Mesendoderm (in vitro differentiated cells): ENCODE measurements around the gene VASP.

Experiments used
- DNase-seq: peaks from one replicate; pipeline ENCODE4 v3.0.0; 2013
- H2AK5ac ChIP-seq: 2 replicates; pipeline ENCODE4 v1.6.1; 2013; ENCODE audit warnings: low read length, inconsistent platforms
- H2BK120ac ChIP-seq: 2 replicates; pipeline ENCODE4 v1.6.1; 2013; ENCODE audit warnings: low read depth, mild to moderate bottlenecking, low read length, moderate library complexity, mixed read lengths
- H2BK15ac ChIP-seq: replicated peaks from 2 replicates; pipeline ENCODE4 v1.6.1; 2013; ENCODE audit warnings: low read depth, mild to moderate bottlenecking, moderate library complexity
- H2BK5ac ChIP-seq: 2 replicates; pipeline ENCODE4 v1.6.1; 2013; ENCODE audit warnings: low read length, inconsistent platforms
- H3K18ac ChIP-seq: 2 replicates; pipeline ENCODE4 v1.6.1; 2013; ENCODE audit warnings: mild to moderate bottlenecking, low read length, mixed read lengths
- H3K23ac ChIP-seq: one replicate; pipeline ENCODE4 v1.6.1; 2013; ENCODE audit warnings: low read length
- H3K27ac ChIP-seq: 2 replicates; pipeline ENCODE4 v1.5.1; 2013; ENCODE audit warnings: low read depth, mild to moderate bottlenecking, inconsistent platforms, low read length, moderate library complexity
- H3K27me3 ChIP-seq: 2 replicates; pipeline ENCODE4 v1.6.1; 2013; ENCODE audit warnings: low read length, control low read depth, mild to moderate bottlenecking, inconsistent platforms; ENCODE audit not compliant: insufficient read depth, poor library complexity
- H3K36me3 ChIP-seq: 2 replicates; pipeline ENCODE4 v1.6.1; 2013; ENCODE audit warnings: low read length, inconsistent platforms; ENCODE audit not compliant: control insufficient read depth, insufficient read depth
- H3K4ac ChIP-seq: one replicate; pipeline ENCODE4 v1.6.1; 2013; ENCODE audit warnings: low read depth, mild to moderate bottlenecking, low read length, moderate library complexity
- H3K4me1 ChIP-seq: 2 replicates; pipeline ENCODE4 v1.6.1; 2013; ENCODE audit warnings: low read depth, low read length, inconsistent platforms; ENCODE audit not compliant: control insufficient read depth
- H3K4me2 ChIP-seq: 2 replicates; pipeline ENCODE4 v1.6.1; 2013; ENCODE audit warnings: low read length
- H3K4me3 ChIP-seq: 2 replicates; pipeline ENCODE4 v1.5.1; 2013; ENCODE audit warnings: mild to moderate bottlenecking, low read length
- H3K56ac ChIP-seq: one replicate; pipeline ENCODE4 v1.6.1; 2013; ENCODE audit warnings: low read length
- H3K79me1 ChIP-seq: 2 replicates; pipeline ENCODE4 v1.6.1; 2013; ENCODE audit warnings: low read length, inconsistent platforms
- H3K79me2 ChIP-seq: 2 replicates; pipeline ENCODE4 v1.6.1; 2013; ENCODE audit warnings: mild to moderate bottlenecking, low read length; ENCODE audit not compliant: control insufficient read depth, insufficient read depth
- H3K9ac ChIP-seq: 2 replicates; pipeline ENCODE4 v1.6.1; 2013; ENCODE audit warnings: low read length, inconsistent platforms
- H4K5ac ChIP-seq: one replicate; pipeline ENCODE4 v1.6.1; 2013; ENCODE audit warnings: low read length
- H4K8ac ChIP-seq: one replicate; pipeline ENCODE4 v1.6.1; 2013; ENCODE audit warnings: low read depth, mild to moderate bottlenecking, control low read depth, low read length, moderate library complexity
- WGBS: extraction: QIAGEN DNeasy Blood & Tissue Kit; methylation state at CpG from one replicate; pipeline ENCODE4 v1.1.7; 2013; ENCODE audit warnings: low lambda C conversion rate, missing lambda C conversion rate; ENCODE audit not compliant: insufficient coverage; ENCODE audit errors: extremely low coverage; 5-methylcytosine and 5-hydroxymethylcytosine counted together

Gene VASP

GRCh38 chr19:45497791-45498190 is 9.5 kb upstream of the VASP start:
- Histone ChIP-seq H3K23ac (no peak overlapping the region), H3K56ac (peak overlapping the region; percentile 7), H4K8ac (no peak overlapping the region), H3K79me1 (no peaks in the 10 kb centered on the region), H3K4me3 (no peak overlapping the region), H2BK120ac (no peak overlapping the region), H3K27me3 (no peaks in the 10 kb centered on the region), H3K18ac (no peak overlapping the region), H4K5ac (no peak overlapping the region), H3K27ac (no peak overlapping the region), H2AK5ac (no peak overlapping the region), H3K36me3 (no peaks in the 10 kb centered on the region), H2BK5ac (no peak overlapping the region), H3K9ac (no peak overlapping the region), H2BK15ac (no peak overlapping the region), H3K4ac (no peak overlapping the region), H3K4me2 (no peak overlapping the region), H3K79me2 (no peaks in the 10 kb centered on the region), H3K4me1 (peaks cover 4% of the 10 kb centered on the region)
- no CpG with 5 or more reads among the region's 16 CpGs for WGBS
- no peak for DNase-seq

- Histone ChIP-seq H3K27ac (no peak within 1 kb of the TSS), H3K36me3 (no peaks in the 10 kb centered on the region), H3K9ac (peak within 1 kb of the TSS; percentile 63), H2BK120ac (no peak within 1 kb of the TSS), H3K18ac (no peak within 1 kb of the TSS), H2BK15ac (no peak within 1 kb of the TSS), H3K4me3 (peak within 1 kb of the TSS; percentile 9), H3K27me3 (no peaks in the 10 kb centered on the region), H2BK5ac (no peak within 1 kb of the TSS), H3K79me1 (no peaks in the 10 kb centered on the region), H3K4me2 (peak within 1 kb of the TSS; percentile 73), H4K8ac (no peak within 1 kb of the TSS), H3K56ac (peak within 1 kb of the TSS; percentile 82), H2AK5ac (no peak within 1 kb of the TSS), H3K23ac (peak within 1 kb of the TSS; percentile 15), H3K79me2 (no peaks in the 10 kb centered on the region), H3K4ac (no peak within 1 kb of the TSS), H4K5ac (no peak within 1 kb of the TSS), H3K4me1 (peaks cover 4% of the 10 kb centered on the region)
- no CpG with 5 or more reads among the region's 89 CpGs for WGBS
- peak; percentile 67 for DNase-seq
These were observed 8.7 kb upstream of the VASP start, which contains the start of gene PPM1N for GRCh38 chr19:45498411-45499195. PPM1N (plus strand) TSS chr19:45498443; CDS start chr19:45498473, 30 bp downstream.

GRCh38 chr19:45499196-45500180 is 7.8 kb upstream of the VASP start:
- Histone ChIP-seq H3K27ac (no peak overlapping the region), H4K8ac (no peak overlapping the region), H3K56ac (peak overlapping the region; percentile 79), H3K36me3 (no peaks in the 10 kb centered on the region), H2BK15ac (no peak overlapping the region), H3K79me1 (no peaks in the 10 kb centered on the region), H3K18ac (no peak overlapping the region), H3K4me1 (peaks cover 4% of the 10 kb centered on the region), H2BK5ac (no peak overlapping the region), H4K5ac (no peak overlapping the region), H3K79me2 (no peaks in the 10 kb centered on the region), H2BK120ac (no peak overlapping the region), H3K4me3 (peak overlapping the region; percentile 9), H3K23ac (no peak overlapping the region), H3K9ac (peak overlapping the region; percentile 63), H3K4ac (no peak overlapping the region), H3K27me3 (no peaks in the 10 kb centered on the region), H3K4me2 (peak overlapping the region; percentile 65), H2AK5ac (no peak overlapping the region)
- WGBS, result no CpG with 5 or more reads among the region's 37 CpGs
- peak; percentile 98 for DNase-seq

GRCh38 chr19:45500918-45501729 is 6.2 kb upstream of the VASP start:
- Histone ChIP-seq H3K36me3 (no peaks in the 10 kb centered on the region), H3K4ac (no peak overlapping the region), H2BK15ac (no peak overlapping the region), H3K27ac (no peak overlapping the region), H3K9ac (no peak overlapping the region), H2BK120ac (no peak overlapping the region), H3K23ac (no peak overlapping the region), H3K79me2 (no peaks in the 10 kb centered on the region), H3K4me2 (no peak overlapping the region), H3K79me1 (no peaks in the 10 kb centered on the region), H4K5ac (no peak overlapping the region), H3K4me3 (no peak overlapping the region), H2BK5ac (no peak overlapping the region), H4K8ac (no peak overlapping the region), H3K18ac (no peak overlapping the region), H3K4me1 (peaks cover 4% of the 10 kb centered on the region), H3K27me3 (no peaks in the 10 kb centered on the region), H2AK5ac (no peak overlapping the region), H3K56ac (no peak overlapping the region)
- WGBS, result no CpG with 5 or more reads among the region's 8 CpGs
- DNase-seq, result no peak

- no peak overlapping the region for H3K23ac ChIP-seq
- H4K5ac ChIP-seq, result no peak overlapping the region
- H3K18ac ChIP-seq, result no peak overlapping the region
- H3K27me3 ChIP-seq, result no peaks in the 10 kb centered on the region
- H2BK5ac ChIP-seq, result no peak overlapping the region
- peaks cover 4% of the 10 kb centered on the region for H3K4me1 ChIP-seq
- no peaks in the 10 kb centered on the region for H3K79me2 ChIP-seq
- no peak overlapping the region for H3K9ac ChIP-seq
- H3K4me3 ChIP-seq, result no peak overlapping the region
- H2BK120ac ChIP-seq, result no peak overlapping the region
- no peak overlapping the region for H3K4ac ChIP-seq
- no peak overlapping the region for H2AK5ac ChIP-seq
- no peaks in the 10 kb centered on the region for H3K79me1 ChIP-seq
- no CpG with 5 or more reads among the region's 2 CpGs for WGBS
- H3K56ac ChIP-seq, result no peak overlapping the region
- H3K4me2 ChIP-seq, result no peak overlapping the region
- no peak overlapping the region for H4K8ac ChIP-seq
- H3K27ac ChIP-seq, result no peak overlapping the region
- H2BK15ac ChIP-seq, result no peak overlapping the region
- no peaks in the 10 kb centered on the region for H3K36me3 ChIP-seq
- DNase-seq, result no peak
These were observed 5.6 kb upstream of the VASP start for GRCh38 chr19:45501730-45502014.
